Measurements from ENCODE around the gene TBCD.

The TBCD gene

DNA sequence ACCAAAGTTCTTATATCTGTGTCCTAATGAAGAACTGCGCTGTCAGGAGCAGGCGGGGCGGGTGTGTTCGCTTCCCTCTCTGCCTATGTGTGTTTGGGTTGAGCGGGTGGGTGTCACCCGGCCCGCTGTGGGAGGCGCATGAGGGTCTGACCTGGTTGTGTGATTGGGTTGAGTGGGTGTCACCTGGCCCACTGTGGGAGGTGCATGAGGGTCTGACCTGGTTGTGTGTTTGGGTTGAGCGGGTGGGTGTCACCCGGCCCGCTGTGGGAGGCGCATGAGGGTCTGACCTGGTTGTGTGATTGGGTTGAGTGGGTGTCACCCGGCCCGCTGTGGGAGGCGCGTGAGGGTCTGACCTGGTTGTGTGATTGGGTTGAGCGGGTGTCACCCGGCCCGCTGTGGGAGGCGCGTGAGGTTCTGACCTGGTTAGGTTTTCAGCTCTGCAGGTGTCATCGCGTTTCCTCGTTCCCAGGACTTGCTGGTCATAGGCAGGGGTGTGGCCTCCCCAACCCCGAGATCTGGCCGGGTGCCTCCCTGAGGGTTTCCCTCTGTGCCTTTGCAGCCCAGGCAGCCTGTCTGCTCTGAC lies 157.5 kb downstream of the TBCD start:
- no peak for DNase-seq

DNA sequence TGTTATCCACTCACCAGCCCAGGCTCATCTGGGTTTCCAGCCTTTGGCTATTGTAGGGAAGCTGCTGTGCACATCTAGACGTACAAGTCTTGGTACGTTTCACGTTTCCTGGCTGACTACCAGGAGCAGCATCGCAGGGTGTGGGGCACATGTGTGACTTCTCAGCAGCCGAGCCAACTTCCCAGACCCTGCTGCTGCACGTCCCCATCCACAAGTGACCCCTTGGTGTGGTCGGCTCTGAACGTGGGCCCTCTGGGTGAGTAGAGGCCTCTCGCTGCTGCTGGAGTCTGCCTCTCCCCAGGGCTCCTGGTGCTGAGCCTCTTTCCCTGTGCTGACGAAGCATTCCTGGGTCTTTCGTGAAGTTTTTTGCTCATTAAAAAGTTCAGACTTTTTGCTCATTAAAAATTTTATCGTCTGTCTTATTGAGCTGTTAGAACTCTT lies 158.2 kb downstream of the TBCD start:
- no peak for DNase-seq

- no peak for DNase-seq
Measured at GRCh38 chr17:82910770-82911169, 158.9 kb downstream of the TBCD start.

DNA sequence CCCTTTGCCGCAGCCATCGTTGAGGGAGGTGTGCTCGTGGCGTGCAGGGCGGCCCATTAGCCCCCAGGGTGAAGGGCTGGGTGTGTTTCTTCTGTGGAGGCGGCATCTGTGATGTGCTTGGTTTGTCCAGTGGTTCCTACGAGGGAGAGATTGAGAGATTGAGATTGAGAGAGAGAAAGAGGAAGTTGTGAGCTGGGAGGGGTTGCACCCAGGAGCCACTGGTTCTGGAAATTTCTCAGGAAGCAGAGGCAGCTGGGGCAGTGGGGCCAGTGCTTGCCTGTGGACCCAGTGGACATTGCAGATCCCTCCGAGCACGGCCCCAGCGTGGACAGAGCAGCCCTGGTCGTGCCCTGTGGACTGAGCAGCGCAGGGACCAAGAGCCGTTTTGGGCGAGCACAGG lies 160.0 kb downstream of the TBCD start:
- DNase-seq: no peak

DNA sequence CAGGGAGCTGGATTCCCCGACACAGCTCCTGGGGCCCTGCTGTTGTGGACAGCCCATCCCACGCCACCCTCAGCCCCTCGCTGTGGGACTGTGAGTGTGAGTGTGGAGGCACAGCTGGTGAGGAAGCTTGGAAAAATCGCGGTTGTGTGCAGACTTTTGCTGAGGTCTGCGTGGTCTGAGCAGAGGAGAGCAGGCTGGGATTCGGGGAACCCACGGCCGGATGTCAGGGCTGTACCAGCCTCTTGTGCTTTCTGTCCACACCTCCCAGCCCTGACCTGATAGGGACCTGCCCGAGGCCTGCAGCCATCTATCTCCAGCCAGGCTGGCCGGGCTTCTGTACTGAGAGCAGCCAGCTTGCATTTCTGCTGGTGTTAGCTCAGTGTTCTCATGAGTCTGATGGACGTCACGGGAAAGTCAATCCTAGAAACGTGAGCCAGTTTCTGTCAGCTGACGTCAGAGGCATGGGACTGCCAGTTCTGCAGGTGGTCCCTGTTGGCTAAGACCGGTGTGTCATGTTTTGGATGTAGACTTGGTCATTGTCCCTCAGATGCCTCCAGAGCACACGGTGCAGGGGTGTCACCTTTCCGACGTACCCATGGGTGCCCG lies 160.7 kb downstream of the TBCD start:
- no peak for DNase-seq

- DNase-seq: no peak
Measured at GRCh38 chr17:82913304-82914043, 161.6 kb downstream of the TBCD start.

DNA sequence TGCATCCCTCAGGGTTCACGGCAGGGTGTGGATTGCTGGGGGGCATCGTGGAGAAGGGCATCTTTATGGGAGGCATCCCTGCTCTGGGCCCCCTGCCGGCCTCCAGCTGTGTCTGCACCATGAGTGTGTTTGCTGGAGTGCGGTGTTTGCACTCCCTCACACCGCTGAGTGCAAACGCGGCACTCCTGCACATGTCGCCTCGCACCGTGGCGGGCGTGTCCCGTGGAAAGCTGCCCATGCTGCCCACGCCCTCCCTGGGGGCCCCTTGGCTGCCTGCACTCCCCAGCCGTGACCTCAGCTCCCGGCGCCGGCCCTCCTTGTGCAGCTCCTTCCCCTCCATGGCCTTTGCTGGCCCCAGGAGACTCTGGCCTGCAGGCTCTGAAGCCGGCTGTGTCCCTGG lies 162.5 kb downstream of the TBCD start:
- DNase-seq: no peak

DNA sequence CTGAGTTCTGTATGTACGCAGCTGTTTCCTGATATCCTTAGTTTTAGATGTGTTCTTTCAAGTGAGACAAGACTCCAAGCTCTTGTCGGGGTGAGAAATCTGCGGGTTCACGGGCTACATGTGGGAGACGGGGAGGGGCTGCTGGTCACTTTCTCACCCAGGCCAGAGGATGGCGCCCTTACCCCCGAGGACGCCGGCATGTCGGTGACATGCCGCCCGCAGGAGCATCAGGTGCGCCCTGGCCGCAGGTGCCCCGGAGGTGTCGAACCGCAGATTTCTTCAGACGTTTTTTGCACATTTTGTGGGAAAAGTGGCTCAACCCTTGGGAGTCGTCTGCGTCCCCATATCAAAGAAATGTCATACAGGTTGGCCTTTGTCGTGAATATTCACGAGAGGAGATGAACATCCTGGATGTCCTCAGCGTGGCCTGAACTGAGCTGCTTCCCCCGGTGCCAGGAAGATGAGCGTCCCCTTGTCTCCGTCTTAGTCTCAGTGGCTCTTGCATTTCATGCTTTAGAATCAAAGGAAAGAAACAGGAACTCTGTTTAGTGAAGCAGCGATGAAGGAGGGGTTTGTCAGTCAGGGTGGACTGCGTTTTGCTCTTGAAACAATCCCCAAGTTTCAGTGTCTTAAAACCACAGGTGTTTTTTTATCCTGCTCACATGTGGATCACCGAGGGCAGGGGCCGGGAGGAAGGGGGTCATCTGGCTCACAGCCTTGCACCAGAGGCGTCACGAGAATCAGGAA lies 163.3 kb downstream of the TBCD start:
- DNase-seq: no peak

DNA sequence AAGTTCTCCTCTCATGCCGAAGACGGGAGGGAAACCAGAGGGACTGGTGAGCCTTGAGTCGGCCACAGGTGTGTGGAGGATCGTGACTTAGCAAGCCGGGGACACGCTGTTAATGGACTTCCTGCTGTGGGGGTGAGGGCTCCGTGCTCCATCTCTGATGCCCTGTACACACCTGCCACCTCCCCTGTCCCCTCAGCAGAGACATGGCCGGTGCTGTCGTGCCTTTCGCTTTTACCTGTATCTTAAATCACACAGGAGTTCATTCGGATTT lies 163.8 kb downstream of the TBCD start:
- no peak for DNase-seq

DNA sequence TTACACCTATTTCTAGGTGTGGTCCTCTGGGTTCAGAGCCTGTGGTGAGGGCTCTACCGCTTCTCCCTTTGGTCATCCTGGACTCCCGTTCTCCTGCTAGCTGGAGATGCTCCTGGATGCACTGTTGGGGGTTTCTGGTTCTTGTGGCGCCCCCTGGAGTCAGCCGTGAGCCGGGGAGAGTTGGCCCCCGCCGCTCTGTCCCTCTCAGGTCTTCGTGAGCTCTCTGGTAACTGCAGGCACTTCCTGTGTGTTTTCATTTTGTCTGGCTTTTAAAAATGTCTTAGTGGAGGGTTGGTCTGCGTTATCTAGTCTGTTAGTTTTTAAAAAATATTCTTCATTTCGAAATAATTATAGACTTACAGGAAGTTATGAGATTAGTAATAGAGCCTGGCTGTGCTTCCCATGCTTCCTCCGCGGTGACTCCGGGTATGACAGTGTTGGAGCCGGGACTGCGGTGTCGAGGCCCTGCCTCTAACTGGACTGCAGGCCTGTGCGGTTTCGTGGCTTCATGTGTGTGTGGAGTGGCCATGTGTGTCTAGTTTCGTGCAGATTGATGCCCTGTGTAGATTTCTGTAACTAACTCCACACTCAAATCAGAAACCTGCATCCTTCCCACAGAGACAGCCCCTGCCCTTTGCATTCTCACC lies 166.0 kb downstream of the TBCD start:
- DNase-seq: peak; percentile 81

DNA sequence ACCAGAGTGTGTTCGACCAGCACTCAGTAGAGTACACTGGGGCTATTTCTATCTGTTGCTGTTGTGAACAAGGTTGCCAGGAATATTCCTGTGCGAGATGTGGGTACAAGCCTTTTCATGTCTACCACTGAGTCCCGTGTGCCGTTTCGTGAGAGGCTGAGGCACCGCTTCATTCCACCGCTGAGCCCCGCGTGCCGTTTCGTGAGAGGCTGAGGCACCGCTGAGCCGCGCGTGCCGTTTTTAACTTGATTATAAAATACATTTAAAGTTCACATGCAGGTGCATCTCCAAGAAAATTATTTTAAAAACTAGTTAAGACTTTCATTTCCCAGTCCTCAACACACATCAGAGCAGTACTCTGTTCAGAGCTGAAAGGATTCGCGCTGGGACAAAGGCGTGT lies 166.6 kb downstream of the TBCD start:
- no peak for DNase-seq

GRCh38 chr17:82920150-82920549 lies 168.3 kb downstream of the TBCD start:
- no peak for DNase-seq

- DNase-seq: no peak
Measured at GRCh38 chr17:82920715-82921114, 168.8 kb downstream of the TBCD start.

GRCh38 chr17:82921426-82921825 lies 169.6 kb downstream of the TBCD start:
- DNase-seq: no peak

DNA sequence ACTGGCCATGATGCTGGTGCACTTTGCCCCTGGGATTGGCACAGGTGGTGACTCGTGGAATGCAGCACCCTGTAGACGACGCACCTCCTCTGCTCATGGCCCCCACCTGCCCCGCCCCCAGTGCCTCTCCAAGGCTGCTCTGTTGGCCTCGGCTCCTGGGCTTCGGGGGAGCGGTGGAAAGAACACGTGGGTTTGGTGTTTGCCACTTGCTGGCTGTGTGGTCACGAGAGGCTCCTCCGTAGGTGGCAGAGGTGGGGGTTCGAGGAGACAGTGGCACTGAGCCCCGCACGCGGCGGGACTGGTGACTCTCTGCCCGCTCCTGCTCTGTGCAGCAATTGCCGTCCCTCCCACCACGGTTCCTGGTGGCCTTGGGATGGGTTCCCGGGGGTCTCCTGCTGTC lies 170.8 kb downstream of the TBCD start:
- no peak for DNase-seq

DNA sequence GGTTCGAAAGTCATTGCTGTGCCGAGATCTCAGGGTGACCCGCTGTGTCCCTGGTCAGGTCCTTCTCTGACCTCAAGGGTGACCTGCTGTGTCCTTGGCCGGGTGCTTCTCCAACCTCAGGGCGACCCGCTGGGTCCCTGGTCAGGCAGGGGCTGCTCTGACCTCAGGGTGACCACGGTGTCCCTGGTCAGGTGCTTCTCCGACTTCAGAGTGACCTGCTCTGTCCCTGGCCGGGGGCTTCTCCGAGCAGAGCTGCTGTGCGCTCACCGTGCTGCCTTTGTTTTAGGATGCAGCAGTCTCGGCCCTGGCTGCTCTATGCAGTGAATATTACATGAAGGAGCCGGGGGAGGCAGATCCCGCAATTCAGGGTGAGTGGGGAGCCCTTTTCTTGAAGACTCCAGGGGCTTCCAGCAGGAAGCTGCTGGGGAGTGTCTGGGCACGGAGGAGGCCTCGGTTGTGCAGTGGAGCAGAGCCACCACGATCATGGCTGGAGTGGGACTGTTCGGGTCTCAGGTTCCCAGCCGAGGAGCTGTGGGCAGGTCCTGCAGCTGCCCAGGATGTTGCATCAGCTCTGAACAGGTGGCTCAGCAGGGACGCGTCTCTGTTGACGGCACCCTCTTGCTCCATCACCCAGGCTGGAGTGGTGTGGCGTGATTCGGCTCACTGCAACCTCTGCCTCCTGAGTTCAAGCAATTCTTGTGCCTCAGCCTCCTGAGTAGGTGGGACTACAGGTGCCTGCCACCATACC lies 171.7 kb downstream of the TBCD start:
- no peak for DNase-seq

DNA sequence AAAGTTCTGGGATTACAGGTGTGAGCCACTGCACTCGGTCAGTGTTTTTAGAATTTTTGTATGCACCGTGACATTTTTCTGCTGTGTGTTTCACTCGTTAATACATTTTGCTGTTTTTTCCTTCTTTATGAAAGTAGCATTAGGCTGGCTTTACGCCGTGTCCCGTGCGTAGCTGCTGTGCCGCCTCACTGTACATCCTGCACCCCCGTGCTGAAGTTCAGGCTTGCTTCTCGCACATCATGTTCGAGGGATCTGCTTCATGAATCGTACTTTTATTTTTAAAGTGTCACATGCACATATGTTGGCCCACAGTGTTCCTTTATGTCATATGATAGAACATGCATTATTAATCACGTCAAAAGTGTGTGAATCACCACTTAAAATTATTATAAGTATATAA lies 172.3 kb downstream of the TBCD start:
- no peak for DNase-seq

- DNase-seq: no peak
Measured at GRCh38 chr17:82924812-82925211, 172.9 kb downstream of the TBCD start.

DNA sequence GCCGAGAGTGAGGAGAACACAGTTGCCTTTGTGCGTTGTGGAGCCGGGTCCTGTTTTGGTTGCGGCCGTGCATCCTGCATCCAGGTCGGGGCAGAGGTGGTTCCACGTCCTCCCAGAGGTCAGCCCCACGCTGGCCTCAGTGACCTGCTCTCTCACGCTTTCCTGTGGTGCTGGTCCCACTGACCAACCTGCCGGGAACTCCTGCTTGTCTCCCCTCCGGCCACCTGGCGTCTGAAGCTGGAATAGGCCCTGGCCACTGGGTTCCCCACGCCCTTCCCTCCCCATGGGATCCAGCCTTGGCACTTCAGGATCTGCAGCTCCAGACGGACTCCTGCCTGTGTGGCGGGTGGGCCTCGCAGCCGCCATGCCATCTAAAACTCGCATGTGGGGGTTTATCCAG lies 173.5 kb downstream of the TBCD start:
- DNase-seq: no peak

GRCh38 chr17:82926081-82926480 lies 174.2 kb downstream of the TBCD start:
- no peak for DNase-seq

GRCh38 chr17:82926716-82927115 lies 174.9 kb downstream of the TBCD start:
- no peak for DNase-seq

GRCh38 chr17:82927311-82927660 lies 175.4 kb downstream of the TBCD start:
- no peak for DNase-seq

Data from islet precursor cell (in vitro differentiated cells).